Measurements from ENCODE around the gene ITGA4. TPM values are rescaled to one million over a fixed set of nuclear protein-coding genes. Genes with fewer than 3 reads are reported as not detected.

Gene ITGA4
- total RNA-seq, 1 donor from 2014 or later: 104 TPM

DNA sequence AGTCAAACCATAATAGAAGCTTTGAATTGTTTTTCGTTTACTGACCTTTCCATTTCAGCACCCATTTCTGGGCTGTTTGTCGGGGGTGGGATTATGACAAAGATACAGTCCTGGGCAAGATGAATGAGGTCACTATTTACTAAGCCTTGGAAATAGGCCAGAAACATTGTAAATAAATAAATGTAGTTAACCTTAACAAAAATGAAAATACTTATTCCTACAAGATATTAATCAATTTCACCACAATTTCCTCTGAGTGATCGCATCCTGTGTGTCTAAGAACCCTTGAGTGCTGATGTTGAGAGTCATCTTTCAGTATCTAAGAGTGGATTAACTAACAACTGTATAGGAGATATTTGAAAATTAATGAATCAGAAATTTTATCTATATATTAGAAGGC is 14.0 kb downstream of the ITGA4 start:
- Mint-ChIP-seq H3K4me1 (peaks cover 71% of the 10 kb centered on the region), H3K4me3 (peak overlapping the region; percentile 6), H3K27ac (peak overlapping the region; percentile 75), H3K36me3 (ENCODE audit: low read depth) (peaks cover 74% of the 10 kb centered on the region), H3K9me3 (no peaks in the 10 kb centered on the region), H3K27me3 (no peaks in the 10 kb centered on the region)
- no peak for DNase-seq
- TF ChIP-seq, protein P1, sequence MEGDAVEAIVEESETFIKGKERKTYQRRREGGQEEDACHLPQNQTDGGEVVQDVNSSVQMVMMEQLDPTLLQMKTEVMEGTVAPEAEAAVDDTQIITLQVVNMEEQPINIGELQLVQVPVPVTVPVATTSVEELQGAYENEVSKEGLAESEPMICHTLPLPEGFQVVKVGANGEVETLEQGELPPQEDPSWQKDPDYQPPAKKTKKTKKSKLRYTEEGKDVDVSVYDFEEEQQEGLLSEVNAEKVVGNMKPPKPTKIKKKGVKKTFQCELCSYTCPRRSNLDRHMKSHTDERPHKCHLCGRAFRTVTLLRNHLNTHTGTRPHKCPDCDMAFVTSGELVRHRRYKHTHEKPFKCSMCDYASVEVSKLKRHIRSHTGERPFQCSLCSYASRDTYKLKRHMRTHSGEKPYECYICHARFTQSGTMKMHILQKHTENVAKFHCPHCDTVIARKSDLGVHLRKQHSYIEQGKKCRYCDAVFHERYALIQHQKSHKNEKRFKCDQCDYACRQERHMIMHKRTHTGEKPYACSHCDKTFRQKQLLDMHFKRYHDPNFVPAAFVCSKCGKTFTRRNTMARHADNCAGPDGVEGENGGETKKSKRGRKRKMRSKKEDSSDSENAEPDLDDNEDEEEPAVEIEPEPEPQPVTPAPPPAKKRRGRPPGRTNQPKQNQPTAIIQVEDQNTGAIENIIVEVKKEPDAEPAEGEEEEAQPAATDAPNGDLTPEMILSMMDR (IDR thresholded peaks at IDR 0.05): no peak
- POLR2A ChIA-PET: interaction anchor here (1.5 kb wide), 1 partner anchor 14 kb away, joined by 7 read pairs; the partner anchor contains the start of gene ITGA4
- no peak for ATAC-seq (ENCODE audit: low read depth)
- CTCF ChIA-PET: interaction anchor here (1.0 to 1.2 kb wide), 2 partner anchors 14 to 366 kb away, joined by 3 to 5 read pairs; partner anchors contain the start of gene ITGA4
- intact Hi-C loops (cut with micrococcal nuclease): loop anchor here (5.0 kb wide), 1 partner anchor 36 kb away; no protein-coding TSS in a partner anchor

DNA sequence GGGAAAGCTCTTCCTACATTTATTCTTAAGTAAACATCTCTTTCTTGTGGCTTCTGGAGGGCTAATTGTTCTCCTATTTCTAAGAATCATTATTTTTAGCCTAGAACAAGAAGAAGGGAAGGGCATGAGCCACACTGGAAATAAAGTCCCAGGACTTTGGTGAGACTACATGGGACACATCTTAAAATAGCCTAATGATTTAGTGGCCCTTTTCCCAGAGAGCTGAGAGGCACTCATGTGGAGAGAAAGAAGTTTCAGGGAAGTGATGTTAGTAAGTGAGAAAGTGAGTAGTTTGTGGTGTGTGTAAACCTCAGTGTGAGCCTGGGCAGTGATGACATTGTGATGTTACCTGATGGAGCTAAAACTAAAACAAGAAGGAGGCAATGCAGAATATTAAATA is 14.6 kb downstream of the ITGA4 start:
- TF ChIP-seq, protein P1 (IDR thresholded peaks at IDR 0.05): no peak
- peaks cover 78% of the 10 kb centered on the region for H3K36me3 Mint-ChIP-seq (ENCODE audit: low read depth)

DNA sequence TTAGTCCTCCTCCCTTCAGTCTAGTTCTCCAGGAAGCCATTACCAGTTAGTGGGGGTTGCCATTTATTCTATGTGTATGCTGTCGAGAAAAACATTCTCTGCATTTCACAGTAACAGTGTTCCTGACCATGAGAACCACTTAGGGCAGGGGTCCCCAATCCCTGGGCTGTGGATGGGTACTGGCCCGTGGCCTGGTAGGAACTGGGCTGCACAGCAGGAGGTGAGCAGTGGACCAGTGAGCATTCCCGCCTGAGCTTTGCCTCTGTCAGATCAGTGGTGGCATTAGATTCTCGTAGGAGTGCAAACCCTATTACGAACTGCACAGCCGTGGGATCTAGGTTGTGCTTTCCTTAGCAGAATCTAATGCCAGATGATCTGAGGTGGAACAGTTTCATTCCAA is 15.8 kb downstream of the ITGA4 start:
- Mint-ChIP-seq H3K4me3 (no peak overlapping the region), H3K27me3 (no peaks in the 10 kb centered on the region), H3K4me1 (peaks cover 56% of the 10 kb centered on the region), H3K9me3 (no peaks in the 10 kb centered on the region), H3K27ac (peak overlapping the region; percentile 51), H3K36me3 (ENCODE audit: low read depth) (peaks cover 82% of the 10 kb centered on the region)
- ChIA-PET POLR2A (no interaction called here), CTCF (no interaction called here)
- DNase-seq (no peak), ATAC-seq (ENCODE audit: low read depth) (no peak)
- TF ChIP-seq, protein P1 (IDR thresholded peaks at IDR 0.05): no peak
- intact Hi-C loops (cut with micrococcal nuclease): loop anchor here (5.0 kb wide), 1 partner anchor 34 kb away; no protein-coding TSS in a partner anchor

More for the DNA sequence above, 14.6 kb downstream of the ITGA4 start:
- ChIA-PET POLR2A (no interaction called here), CTCF (interaction anchor here (0.9 to 1.1 kb wide), 3 partner anchors 15 to 367 kb away, joined by 3 to 5 read pairs (median 5); partner anchors contain the start of gene ITGA4)
- no peak for DNase-seq
- intact Hi-C loops (cut with micrococcal nuclease): loop anchor here (5.0 kb wide), 1 partner anchor 36 kb away; no protein-coding TSS in a partner anchor
- H3K9me3 Mint-ChIP-seq: no peaks in the 10 kb centered on the region
- ATAC-seq (ENCODE audit: low read depth): no peak
- H3K4me1 Mint-ChIP-seq: peaks cover 66% of the 10 kb centered on the region
- peak overlapping the region; percentile 66 for H3K27ac Mint-ChIP-seq
- no peak overlapping the region for H3K4me3 Mint-ChIP-seq
- H3K27me3 Mint-ChIP-seq: no peaks in the 10 kb centered on the region

DNA sequence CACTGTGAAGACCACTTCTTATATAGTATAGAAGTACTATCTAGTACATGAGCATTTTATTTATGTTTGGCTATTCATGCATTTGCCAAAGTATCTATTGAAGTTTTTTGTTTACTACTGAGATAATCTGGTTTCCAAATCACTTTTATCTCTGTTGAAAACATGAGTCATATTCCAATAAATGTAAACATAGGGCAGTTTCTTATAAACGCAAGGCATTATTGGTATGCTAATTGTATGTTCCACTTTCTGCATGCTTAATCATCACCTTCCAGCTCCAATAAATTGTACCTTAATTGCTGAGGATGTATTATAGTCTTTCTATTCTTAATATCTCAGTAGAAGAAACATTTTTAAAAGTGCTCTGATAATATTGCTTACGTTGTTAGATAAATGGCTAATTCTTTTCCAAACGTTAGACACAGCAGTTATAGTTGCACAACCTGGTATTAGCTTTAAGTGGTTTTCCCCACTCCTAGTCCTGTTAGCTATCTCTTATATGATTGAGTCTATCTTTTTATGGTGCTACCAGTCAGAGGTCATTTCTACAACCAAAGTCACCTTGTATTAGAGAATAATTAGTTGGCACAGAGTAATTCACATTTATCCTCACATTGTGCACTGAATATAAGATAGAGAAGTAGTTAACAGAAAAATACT is 17.2 kb downstream of the ITGA4 start:
- H3K4me1 Mint-ChIP-seq: peaks cover 45% of the 10 kb centered on the region
- ChIA-PET CTCF (interaction anchor here (0.8 to 1.1 kb wide), 2 partner anchors 18 to 170 kb away, joined by 3 read pairs; no protein-coding TSS in a partner anchor), POLR2A (interaction anchor here (0.6 to 1.4 kb wide), 2 partner anchors 12 to 206 kb away, joined by 3 read pairs; no protein-coding TSS in a partner anchor)
- ATAC-seq (ENCODE audit: low read depth) (no peak), DNase-seq (no peak)
- H3K27ac Mint-ChIP-seq: peak overlapping the region; percentile 62
- TF ChIP-seq, protein P1 (IDR thresholded peaks at IDR 0.05): no peak
- no peaks in the 10 kb centered on the region for H3K27me3 Mint-ChIP-seq
- no peaks in the 10 kb centered on the region for H3K9me3 Mint-ChIP-seq
- peaks cover 77% of the 10 kb centered on the region for H3K36me3 Mint-ChIP-seq (ENCODE audit: low read depth)
- intact Hi-C loops (cut with micrococcal nuclease): loop anchor here (5.0 kb wide), 1 partner anchor 33 kb away; no protein-coding TSS in a partner anchor
- no peak overlapping the region for H3K4me3 Mint-ChIP-seq

DNA sequence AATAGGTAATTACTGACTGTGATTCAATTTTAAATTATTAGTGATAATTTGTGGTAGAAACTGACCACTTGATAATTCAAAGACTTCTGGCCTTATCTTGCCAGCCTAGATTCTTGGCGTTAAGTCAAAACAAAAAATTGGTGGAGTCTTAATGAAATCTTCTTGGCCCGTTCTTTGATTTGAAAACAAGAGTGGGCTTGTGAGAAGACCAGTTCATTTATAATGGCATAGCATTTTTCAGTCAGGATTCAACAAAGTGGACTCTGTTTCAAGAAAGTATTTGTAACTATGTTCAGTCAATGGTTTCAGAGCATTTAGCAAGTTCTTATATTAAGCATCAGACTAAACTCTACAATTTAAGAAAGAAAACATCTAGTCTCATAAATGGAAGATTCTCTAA is 26.0 kb downstream of the ITGA4 start:
- Mint-ChIP-seq H3K4me1 (peaks cover 2% of the 10 kb centered on the region), H3K36me3 (ENCODE audit: low read depth) (peaks cover 85% of the 10 kb centered on the region), H3K27ac (no peak overlapping the region), H3K4me3 (no peak overlapping the region), H3K9me3 (no peaks in the 10 kb centered on the region), H3K27me3 (no peaks in the 10 kb centered on the region)
- intact Hi-C loops (cut with micrococcal nuclease): no loop called here
- ChIA-PET CTCF (no interaction called here), POLR2A (no interaction called here)
- ATAC-seq (ENCODE audit: low read depth) (no peak), DNase-seq (no peak)
- TF ChIP-seq, protein P1 (IDR thresholded peaks at IDR 0.05): no peak

Data from activated B cell treated with CpG ODN at 0.5 μM for 24 hours (primary cell).